AG04449 (cell line): ENCODE data around the gene PDHB.

Experiments
- CTCF ChIA-PET: fragments of 350-600 bp; formaldehyde crosslinking; extraction: SDS; loops from one replicate; lab custom pipeline; 2021; ENCODE audit warnings: antibody characterized with exemption; lab: Yijun Ruan, JAX
- POLR2A ChIA-PET: fragments of 400-600, 350-600 bp; formaldehyde crosslinking; extraction: SDS; loops from one replicate; lab custom pipeline; 2020; ENCODE audit warnings: antibody characterized with exemption, inconsistent platforms; lab: Yijun Ruan, JAX
- DNase-seq: peaks from one replicate; pipeline ENCODE4 v3.0.0-alpha.2; 2010; ENCODE audit warnings: low read depth, low spot score
- H3K4me3 ChIP-seq: 2 replicates; pipeline ENCODE4 v1.5.1; 2011; ENCODE audit warnings: low read depth, mild to moderate bottlenecking, control low read depth, low read length
- TF ChIP-seq, protein P1 (sequence below): IDR thresholded peaks from one replicate; pipeline ENCODE4 v1.5.1; 2011; ENCODE audit warnings: mild to moderate bottlenecking, moderate library complexity, low read length, control low read depth, inconsistent platforms; ENCODE audit not compliant: insufficient read depth; ENCODE audit errors: missing control alignments

Gene PDHB

DNA sequence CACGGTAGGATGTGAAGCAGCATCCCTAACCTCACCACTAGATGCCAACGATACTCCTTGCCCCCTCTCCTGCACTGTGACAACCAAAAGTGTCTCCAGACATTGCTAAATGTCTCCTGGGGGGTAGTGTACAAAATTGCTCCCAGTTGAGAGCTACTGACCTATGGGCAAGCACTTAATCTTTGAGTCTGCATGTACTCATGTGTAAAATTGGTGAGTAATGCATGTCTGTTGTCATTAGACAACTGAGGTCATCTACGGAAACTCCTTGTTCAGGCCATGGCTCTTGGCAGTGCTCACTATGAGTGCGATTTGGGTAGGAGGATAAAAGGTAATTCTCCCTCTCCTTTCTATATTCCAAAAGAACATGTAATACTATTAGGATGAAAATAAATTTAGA is 29.2 kb downstream of the PDHB start:
- H3K4me3 ChIP-seq = no peak overlapping the region
- TF ChIP-seq, protein P1, sequence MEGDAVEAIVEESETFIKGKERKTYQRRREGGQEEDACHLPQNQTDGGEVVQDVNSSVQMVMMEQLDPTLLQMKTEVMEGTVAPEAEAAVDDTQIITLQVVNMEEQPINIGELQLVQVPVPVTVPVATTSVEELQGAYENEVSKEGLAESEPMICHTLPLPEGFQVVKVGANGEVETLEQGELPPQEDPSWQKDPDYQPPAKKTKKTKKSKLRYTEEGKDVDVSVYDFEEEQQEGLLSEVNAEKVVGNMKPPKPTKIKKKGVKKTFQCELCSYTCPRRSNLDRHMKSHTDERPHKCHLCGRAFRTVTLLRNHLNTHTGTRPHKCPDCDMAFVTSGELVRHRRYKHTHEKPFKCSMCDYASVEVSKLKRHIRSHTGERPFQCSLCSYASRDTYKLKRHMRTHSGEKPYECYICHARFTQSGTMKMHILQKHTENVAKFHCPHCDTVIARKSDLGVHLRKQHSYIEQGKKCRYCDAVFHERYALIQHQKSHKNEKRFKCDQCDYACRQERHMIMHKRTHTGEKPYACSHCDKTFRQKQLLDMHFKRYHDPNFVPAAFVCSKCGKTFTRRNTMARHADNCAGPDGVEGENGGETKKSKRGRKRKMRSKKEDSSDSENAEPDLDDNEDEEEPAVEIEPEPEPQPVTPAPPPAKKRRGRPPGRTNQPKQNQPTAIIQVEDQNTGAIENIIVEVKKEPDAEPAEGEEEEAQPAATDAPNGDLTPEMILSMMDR = no peak
- ChIA-PET CTCF (interaction anchor here (1.1 to 4.4 kb wide), 15 partner anchors 8 to 227 kb away, joined by 3 to 26 read pairs (median 4); partner anchors contain the start of genes HTD2, PXK and RPP14), POLR2A (interaction anchor here (1.4 kb wide), 1 partner anchor 20 kb away, joined by 3 read pairs; no protein-coding TSS in a partner anchor)
- DNase-seq = no peak

DNA sequence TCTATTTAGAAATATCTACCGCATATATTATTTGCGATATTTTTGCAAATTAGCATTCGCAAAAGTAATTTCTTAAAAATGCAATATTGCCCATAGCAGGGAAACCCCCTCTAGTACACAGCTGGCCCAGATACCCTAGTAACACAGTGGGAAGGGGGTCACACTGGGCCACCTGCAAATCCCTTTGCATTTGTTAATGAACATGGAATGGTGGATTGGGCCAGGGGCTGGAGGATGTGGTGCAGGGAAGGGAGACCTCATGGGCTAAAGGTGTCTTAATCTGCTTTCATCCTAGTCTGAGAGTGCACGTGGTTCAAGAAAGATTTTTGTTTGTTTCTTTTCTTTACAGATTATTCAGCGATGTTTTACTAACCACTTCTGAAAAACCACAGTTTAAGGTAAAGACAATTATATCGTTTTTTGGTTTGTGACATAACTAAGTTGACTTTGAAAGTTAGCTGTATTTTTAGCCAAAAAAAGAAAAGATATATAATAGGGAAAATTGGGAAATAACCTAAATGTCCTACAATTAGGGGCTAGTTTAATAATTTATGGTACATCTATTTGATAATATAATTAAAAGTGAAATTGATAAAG is 30.0 kb downstream of the PDHB start:
- CTCF ChIA-PET = interaction anchor here (1.1 to 4.4 kb wide), 10 partner anchors 9 to 226 kb away, joined by 3 to 26 read pairs (median 4); partner anchors contain the start of genes HTD2, PXK and RPP14
- TF ChIP-seq, protein P1 = no peak
- POLR2A ChIA-PET = interaction anchor here (1.4 kb wide), 1 partner anchor 20 kb away, joined by 3 read pairs; no protein-coding TSS in a partner anchor
- no peak overlapping the region for H3K4me3 ChIP-seq
- no peak for DNase-seq

DNA sequence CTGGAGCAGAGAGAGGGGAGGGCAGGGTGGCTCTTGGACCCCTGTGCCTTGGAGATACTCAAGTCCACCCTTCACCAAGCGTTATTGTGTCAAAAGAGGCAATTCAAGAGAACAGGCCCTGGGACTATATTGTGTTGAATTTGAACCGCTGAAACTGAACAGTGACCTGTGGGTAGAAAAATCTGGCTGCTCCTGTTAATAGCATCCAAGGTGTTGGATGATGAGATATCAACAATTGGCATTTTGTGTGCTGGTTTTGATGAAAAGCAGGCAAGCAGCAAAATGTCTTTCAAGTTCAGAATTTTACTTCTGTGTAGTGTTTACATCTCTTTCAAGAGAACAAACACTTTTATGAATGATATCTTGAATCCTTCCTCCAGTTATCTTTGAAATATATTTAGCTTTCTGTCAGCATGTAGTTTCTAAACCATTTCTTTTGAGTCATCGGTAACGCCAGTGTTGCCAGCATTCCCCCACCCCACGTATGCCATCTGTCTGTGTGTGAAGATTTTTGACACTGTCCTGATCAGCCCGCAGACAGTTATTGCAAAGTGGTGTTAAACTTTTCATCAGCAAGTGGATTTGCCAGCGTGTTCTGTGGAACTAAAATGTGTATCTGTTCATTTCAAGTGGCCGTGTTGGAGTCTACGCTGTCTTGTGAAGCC is 34.8 kb downstream of the PDHB start:
- POLR2A ChIA-PET = no interaction called here

DNA sequence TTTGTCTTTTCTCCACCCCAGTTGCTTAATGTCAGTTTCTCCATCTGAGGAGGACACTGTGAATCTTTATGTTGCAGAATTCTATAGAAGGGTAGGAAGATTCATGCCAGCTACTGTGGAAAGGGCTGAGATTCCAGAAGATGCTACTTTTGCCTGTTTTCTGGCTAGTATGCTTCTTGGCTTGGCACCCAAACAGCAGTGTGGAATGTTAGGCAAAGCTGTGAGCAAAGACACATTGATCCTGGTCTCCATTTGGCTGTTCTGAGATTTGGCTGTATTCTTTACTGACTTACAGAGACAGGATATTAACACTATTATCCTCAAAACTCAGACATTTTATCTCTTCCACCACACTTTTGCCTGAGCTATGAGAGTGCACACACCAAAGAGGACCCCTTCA is 39.3 kb downstream of the PDHB start:
- H3K4me3 ChIP-seq = no peak overlapping the region
- ChIA-PET CTCF (interaction anchor here (0.6 to 3.9 kb wide), 10 partner anchors 11 to 94 kb away, joined by 3 to 25 read pairs (median 4); partner anchors contain the start of genes HTD2 and RPP14), POLR2A (no interaction called here)
- DNase-seq = no peak
- TF ChIP-seq, protein P1 = no peak

More for the DNA sequence above, 34.8 kb downstream of the PDHB start:
- CTCF ChIA-PET = interaction anchor here (1.3 kb wide), 1 partner anchor 78 kb away, joined by 4 read pairs; no protein-coding TSS in a partner anchor
- no peak overlapping the region for H3K4me3 ChIP-seq
- DNase-seq = no peak
- TF ChIP-seq, protein P1 = no peak

DNA sequence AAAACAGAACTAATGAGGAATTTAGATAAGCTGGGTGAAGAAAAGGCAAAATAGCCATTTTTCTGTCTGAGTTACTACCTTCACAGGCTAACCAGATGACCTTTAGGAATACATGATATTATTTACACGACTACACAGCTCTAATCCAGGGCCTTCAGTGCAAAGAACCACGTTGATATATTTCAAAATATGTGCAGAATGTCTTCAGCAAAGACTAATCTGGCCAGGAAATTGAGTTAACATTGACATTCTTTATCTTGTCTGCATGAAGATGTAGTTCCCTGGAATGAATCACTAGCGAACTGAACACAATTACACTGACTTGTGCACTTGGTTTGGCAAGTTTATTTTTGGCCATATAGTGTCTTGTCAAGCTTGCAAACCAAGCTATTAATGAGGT is 41.5 kb downstream of the PDHB start:
- ChIA-PET CTCF (interaction anchor here (0.8 to 2.5 kb wide), 8 partner anchors 8 to 214 kb away, joined by 3 to 9 read pairs (median 3); partner anchors contain the start of genes HTD2 and RPP14), POLR2A (no interaction called here)
- DNase-seq = no peak
- no peak overlapping the region for H3K4me3 ChIP-seq
- TF ChIP-seq, protein P1 = no peak

DNA sequence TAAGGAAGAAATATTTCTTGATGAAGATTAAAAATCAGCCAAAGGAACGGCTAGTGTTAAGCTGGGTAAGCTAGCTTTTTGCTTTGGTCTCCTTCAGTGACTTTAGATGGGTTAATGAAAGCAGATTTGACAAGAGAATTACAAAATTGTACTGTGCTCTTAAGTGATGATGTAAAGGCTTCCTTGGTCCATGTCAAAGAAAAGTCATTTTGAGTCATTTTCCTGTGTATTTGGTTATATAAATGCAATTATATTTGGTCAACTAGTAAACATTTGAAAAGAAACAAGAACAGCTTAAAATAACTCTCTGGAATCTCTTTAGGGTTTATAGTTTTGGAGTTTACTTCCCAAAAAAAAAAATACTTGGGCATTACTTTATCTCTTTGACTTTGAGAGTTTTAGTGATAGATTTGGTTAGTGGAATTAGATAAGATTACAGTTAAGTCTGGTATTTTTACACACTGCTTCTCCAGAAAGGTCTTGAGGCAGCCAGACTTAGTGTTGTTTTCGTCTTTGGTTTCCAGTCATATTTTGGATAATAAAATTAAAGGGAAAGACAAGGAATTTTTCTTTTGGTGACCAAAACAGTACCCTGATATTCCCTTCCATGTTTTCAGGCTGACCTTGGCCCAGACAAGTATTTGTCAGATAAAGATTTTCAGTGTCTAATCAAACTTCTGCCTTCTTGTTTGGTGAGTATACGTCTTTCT is 42.3 kb downstream of the PDHB start:
- TF ChIP-seq, protein P1 = no peak
- ChIA-PET POLR2A (no interaction called here), CTCF (interaction anchor here (1.0 to 2.5 kb wide), 7 partner anchors 9 to 214 kb away, joined by 3 to 9 read pairs (median 3); no protein-coding TSS in a partner anchor)
- no peak for DNase-seq
- no peak overlapping the region for H3K4me3 ChIP-seq
